ENCODE results near the gene NFE2.
"Not testable (repeated sequence)": the region's sequence is repeated elsewhere in the genome, so short reads cannot be mapped to it uniquely, and the experiment has no call there.

Gene NFE2

DNA sequence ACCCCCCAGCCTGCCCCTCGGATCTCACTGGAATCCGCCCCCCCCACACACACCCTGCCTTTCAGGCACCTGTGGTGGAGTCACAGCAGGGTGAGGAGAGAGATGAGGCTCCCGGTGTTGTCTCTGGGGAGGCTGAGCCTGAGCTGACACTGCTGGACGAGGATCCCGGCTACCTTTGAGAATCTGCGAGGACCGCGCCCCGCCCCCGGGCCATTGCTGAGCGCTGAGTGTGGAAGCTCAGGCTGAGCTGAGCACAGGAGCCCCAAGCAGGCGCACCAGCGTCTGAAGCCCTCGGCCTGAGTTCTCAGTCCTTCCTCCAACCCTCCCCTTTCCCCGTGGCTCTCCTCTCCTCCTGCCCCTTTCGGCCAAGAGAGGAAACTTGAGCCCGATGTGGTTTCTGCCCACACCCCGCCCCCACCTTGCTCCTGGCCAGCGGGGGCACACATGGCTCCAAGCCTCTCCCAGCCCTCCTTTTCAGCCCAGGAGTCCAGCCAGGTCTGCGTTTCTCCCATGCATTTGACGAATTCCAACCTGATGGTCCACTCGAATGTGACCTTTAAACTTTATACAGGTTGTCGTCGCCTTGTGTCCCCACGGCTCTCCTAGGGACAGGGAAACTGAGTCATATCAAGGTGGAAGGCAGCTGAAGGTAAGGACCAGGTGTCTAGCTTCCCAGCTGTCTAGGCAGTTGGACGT, at the start of gene NFE2:
Gene NFE2, minus strand, starts transcription at position 284 of the 696 bp plus-strand sequence. CDS start 5,767 bp downstream, outside the sequence.
- DNase-seq (ENCODE audit: low spot score) = no peak

DNA sequence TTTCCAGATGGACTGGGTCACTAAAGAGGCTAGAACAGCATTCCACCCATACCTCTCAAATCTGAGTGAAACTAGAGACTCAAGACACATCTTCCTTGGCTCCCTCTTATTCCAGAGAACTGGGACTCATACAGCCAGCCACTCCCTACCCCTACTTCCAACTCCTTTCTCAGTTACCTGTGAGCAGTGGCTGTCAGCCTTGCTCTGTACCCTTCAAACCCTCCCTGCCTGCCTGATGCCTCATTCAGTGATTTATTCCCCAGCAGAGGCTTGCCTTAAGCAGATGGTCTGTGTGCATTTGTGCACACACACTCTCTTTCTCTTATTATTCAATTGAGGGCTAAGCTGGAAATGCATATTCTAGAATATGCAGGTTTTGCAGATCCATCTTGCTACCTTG, 48.9 kb upstream of the NFE2 start:
- DNase-seq (ENCODE audit: low spot score) = no peak

DNA sequence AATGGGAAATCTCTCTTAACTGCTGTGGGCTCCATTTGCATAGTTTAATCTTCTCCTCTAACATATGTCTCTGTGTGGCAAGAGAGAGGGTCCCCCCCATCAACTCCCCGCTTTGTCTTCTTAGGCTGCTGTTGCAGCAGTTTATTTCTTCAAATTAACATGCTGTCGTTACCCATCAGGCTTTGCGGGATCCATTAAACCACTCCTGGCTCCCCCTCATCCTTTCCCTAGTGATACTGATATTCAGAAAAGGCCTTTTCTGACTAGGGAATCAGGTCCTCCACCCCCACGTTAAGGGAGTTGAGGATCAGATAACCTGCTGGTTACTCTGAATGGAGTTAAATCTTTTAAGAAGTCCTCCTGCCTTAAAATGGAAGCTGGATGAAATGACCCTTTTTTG, 48.2 kb upstream of the NFE2 start:
- no peak for DNase-seq (ENCODE audit: low spot score)

DNA sequence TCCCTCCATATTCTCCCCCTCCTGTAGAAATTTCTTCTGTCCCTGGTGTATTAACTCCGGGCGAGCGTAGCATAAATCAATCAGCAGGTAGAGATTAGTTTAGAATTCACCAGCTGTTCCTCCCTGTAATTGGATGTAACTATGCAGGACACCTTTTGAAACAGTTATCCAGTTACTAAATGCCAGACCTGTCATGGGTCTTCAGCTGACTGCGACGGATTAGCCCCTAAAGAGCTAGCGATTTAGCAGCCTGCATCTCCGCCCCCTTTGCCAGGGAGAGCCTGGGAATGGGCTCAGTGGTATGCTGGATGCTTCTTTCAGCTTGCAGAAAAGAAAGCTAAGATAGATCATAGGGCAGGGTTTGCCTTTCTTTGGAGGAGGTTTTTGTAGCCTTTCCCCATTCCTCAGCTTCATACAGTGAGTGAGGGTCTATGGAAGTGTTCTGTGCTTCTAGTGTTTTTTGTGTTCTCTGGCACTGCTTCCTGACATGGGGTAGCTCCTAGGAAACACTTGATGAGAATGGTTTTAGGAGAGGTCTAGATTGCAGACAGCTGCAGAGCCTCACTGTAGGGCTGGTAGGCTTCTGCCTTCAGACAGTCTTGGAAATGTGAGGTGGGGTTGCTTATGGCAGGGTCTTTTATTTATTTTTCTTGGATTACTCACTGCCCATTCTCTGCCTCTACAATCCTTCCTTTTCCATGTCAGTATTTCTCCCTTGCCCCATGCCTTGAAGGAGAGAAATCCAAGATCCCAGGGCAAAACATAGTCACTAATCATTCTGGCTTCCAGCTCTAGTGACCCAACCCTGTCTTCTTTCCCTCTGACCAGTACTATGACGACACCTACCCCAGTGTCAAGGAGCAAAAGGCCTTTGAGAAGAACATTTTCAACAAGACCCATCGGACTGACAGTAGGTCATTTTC, 40.8 kb upstream of the NFE2 start:
- no peak for DNase-seq (ENCODE audit: low spot score)

DNA sequence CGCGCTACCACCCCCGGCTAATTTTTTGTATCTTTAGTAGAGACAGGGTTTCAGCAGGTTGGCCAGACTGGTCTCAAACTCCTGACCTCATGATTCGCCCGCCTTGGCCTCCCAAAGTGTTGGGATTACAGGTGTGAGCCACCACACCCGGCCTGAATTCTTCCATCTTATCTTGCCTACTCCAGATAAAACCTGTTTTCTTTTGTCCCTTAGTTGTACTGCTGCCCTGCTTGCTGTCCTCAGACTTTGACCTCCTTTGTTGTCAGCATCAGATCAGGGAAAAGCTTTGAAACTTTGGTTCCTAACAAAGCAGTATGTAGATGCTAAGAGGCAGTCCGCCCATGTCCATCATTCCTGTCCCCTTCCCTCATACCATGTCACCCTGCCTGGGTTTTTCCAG, 40.0 kb upstream of the NFE2 start:
- no peak for DNase-seq (ENCODE audit: low spot score)

DNA sequence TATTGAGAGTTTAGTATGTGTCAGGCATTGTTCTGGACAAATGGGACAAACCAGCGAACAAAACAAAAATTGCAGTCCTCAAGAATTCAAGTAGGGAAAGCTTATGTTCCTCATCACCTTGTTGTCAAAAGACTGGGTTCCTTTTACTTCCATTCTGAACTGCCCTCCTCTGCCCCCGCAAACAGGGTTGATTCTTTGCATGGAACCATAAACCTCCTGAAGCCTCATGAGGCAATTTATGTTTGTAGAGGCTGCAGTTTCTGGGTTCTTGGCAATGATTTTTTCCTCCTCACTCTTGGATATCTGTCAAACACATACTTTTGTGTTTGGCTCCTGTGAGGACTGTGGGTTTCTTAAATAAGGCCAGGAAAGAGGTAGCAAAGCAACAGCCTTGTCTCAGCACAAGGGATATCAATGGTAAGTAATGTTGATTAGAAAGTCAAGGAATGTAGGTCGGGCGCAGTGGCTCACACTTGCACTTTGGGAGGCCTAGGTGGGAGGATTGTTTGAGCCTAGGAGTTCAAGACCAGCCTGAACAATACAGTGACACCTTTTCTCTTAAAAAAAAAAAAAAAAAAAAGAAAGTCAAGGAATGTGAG, 38.0 kb upstream of the NFE2 start:
- no peak for DNase-seq (ENCODE audit: low spot score)

DNA sequence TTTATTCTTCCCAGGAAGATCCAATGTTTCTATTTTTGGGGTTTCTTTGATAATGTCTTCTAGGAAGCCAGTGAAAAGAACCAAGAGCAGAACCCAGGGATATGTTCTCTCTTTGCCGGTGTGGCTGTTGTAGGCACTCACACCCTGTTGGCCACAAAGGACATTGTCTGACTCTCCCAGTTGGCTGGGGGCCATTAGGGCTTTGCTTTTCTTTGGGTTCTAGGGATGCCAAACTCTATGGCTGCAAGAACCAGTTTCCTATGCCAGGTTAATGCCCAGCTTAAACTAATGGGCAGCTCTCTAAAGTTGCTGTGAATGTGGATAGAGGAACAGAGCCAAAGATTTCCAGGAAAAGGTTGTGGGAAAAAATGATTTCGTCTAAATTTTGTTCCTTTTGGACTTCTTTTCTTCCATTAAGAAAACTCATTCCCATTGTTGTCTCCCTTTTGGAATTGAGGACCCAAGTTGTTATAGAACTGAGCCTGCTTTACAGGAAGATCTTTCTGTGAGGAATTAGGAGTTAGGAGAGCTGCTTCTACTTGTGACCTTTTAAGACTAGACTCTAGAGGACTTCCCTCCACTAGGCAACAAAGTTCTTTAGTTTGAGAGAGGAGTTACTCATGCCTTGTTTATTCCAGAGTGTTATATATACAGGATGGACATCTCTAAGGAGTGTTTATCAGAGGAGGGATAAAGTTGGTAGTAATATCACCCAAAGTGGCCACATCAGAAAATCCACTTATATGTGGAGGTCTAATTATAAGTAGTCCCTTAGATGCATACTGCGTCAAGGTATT, 37.2 kb upstream of the NFE2 start:
- DNase-seq (ENCODE audit: low spot score) = no peak

DNA sequence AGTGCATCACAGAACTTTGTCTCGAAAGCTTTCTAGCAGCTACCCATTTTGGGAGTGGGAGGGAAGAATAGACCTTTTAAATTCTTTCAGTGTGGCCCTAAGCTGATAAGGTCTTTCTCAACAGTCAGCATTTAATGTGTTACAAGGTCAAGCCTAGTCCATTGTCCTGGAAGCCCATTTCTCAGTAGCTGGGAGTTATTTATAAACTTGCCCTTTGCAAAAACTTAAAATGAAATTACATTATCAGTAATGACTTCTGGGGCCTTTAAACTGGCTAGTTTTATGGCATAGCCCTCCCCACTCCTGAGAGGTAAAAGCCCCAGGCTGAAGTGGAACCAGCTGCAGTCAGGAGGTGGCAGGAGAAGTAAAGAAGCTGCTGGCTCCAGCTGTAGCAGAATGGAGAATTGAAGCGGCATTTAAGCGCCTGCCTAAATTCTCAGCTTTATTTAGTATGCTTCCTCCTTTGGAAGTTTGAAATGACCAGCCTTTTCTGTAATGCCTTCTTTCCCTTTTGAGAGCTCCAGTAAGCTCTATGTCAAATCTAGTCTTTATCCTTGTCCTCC, 36.5 kb upstream of the NFE2 start:
- DNase-seq (ENCODE audit: low spot score) = no peak

DNA sequence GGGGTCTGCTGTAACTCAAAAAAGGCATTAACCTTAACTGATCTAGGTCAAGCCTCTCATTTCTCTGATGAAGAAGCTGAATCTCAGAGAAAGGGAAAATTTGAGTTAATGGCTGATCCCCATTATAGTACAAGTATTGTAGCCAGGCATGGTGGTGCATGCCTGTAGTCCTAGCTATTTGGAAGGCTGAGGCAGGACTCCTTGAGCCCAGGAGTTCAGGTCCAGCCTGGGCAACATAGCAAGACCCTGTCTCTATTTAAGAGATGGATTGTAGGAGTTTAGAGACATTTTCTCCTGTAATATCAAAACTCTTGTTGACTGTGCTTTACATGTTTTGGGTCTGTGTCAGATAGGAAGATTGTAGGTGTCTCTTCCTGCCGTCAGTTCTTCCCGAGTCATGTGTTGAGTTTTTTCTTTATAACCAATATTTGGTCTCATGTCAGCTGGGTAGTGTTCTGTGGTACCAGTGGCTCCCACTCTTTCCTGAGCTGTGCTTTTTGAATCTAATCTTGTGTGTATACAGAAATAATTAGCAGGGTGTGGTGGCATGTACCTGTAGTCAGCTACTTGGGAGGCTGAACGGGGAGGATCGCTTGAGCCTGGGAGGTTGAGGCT, 32.7 kb upstream of the NFE2 start:
- no peak for DNase-seq (ENCODE audit: low spot score)

DNA sequence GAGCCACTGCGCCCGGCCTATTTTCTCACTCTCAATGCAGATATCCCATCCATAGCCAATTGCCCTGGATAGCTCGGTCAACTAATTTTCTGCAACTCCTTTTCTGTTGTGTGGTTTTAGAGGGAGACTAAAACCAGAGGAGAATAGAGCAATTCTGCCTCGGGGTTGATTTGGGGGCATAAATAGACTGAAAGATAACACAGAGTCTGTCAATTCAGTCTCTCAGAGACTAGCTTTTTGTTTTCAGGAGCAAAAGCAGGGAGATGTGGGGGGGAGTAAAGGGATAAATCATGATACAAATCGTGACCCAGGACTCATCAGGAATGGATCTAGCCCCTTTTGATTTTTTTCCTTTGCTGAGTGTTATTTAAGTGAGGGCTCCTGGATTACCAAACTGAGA, 30.6 kb upstream of the NFE2 start:
- no peak for DNase-seq (ENCODE audit: low spot score)

DNA sequence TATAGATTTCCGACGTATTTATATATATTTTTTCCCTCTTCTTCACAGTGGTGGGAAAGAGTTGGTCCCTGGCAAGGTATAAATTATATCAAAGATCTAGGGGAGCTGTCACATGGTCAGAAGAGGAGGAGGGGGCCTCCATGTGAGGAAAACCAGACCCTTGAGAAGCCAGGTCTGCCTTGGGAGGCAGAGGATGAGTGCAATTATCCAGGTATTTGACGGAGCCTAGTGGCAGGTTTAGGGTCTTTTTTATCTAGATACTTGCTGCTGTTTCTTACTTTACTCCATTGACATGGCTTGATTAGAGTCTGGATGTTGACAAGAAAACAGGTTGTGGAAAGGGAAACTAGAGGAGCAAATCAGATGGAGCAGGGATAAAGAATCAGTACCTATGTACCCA, 29.6 kb upstream of the NFE2 start:
- no peak for DNase-seq (ENCODE audit: low spot score)

DNA sequence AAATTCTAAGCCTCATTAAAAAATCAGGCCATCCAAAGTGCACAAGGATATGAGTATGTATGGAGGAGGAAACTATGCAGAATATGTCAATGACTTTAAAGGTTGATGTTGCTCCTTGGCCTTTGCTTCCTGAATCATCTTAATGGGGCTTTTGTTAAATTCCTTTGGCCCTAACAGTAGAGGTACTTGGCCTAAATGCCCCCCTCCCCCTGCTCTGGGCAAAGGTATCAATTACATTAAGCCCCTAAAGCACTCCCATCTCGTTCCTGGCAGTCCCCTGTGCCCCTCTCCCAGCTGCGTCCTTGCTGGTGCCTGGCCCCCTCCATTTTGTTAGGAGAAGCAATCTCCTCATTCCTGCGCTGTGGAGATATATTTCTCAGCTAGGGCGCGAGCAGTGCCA, 28.9 kb upstream of the NFE2 start:
- no peak for DNase-seq (ENCODE audit: low spot score)

DNA sequence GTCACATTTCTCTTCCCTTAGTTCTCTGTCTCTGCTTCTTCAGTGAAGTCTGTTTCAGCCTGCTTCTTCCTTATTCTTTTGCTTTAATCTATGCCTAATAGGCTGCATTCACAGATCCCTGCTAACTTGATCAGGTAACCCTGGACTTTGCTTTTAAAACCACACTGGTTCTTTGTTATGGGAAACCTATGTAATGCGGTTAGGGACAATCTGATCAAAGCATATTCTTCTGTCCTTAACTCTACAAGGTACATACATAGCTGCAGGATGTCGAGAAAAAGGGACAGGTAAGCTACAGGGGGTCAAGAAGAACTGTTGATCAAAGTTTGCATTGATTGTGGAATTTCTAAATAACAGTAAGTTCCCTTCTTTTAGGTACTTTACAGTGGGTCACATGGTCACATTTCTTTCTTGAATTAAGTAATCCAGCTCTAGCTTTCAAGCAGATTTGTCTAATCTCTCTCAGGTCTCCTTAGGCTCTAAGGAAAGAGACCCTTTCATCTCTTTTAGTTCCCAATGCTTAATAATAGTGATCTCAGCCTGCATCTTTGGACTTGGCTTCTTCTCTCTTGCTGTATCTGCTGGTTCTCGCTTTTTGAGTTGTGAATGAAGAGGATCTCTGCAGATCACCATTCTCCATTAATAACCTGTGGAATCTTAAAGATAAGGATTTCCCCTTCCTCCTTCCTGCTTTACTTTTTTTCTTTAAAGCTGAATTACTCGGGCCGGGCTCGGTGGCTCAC, 28.0 kb upstream of the NFE2 start:
- DNase-seq (ENCODE audit: low spot score) = no peak

DNA sequence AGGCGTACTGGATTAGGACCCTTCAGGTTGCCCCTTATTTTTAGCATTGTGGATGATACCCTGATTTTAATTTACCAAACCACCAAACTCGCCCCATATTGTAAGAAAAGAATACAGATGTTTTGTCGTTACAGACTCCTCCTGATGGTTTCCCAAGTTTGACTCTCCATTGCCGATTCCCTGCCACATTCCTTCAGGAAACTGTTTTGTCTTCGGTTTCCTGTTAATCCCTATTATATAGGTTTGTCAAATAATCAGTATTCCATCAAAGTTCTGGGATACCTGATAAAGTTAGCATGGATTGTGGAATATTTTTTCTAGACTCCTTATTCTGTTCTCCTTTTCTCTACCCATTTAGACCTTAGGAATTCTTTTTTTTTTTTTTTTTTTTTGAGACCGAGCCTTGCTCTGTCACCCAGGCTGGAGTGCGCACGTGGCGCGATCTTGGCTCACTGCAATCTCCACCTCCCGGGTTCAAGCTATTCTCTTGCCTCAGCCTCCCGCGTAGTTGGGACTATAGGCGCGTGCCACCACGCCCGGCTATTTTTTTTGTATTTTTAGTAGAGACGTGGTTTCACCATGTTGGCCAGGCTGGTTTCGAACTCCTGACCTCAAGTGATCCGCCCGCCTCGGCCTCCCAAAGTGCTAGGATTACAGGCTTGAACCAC, 24.8 kb upstream of the NFE2 start:
- not testable (repeated sequence) for DNase-seq (ENCODE audit: low spot score)

DNA sequence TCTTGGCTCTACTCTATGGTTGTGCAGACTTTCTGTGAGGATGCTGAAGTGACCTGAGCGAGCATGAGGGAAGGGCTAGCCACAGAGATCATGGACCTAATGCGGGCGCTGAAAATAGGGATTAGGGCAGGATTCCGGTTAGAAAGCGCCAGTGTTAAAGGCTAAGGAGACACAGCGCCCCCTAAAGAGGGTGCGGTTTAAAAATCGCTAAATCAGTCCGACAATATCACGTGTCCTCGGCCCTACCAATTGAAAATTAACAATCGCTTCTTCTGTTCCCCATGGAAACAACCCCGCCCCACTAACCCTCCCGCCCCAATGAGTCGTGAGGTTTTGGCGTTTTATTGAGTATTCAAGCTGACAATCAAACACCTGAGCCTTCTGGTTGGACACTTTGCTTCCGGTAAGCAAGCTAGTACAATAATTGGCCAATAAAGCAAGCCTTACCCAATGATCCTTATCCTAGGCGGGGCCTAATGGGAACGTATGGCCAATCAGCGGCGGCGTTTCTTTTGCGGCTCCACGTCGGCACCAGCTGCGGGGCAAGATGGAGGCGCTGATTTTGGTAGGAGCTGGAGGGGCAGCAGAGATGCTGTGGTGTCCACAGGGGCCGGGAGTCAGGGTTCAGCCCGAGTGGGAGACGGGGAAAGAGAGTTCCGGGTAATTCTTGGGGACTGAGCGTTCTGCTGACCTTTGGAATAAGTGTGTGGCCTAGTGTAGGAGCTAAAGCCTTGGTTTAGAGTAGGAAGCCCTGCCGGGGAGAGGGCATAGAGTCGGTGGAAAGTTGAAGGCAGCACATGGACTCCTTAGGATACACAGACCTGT, 24.0 kb upstream of the NFE2 start, which contains the start of gene COPZ1:
Gene COPZ1, plus strand, starts transcription at position 515 of the 825 bp plus-strand sequence. Its CDS starts 33 bp downstream, at position 548.
- peak; percentile 95 for DNase-seq (ENCODE audit: low spot score)

DNA sequence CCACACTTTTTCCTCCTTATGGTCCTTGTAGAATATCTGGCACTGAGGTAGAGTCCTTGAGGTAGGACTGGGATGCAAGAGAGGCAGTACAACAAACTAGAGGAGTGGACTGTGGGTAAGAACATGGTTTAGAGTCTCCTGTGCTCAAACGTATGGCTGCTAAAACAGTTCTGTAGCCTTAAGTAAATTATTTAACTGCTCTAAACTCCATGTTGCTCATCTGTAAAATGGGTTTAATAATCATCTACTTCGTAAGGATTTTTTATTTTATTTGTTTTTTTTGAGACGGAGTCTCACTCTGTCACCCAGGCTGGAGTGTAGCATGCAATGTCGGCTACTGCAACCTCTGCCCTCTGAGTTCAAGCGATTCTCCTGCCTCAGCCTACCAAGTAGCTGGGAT, 20.5 kb upstream of the NFE2 start:
- DNase-seq (ENCODE audit: low spot score) = no peak

DNA sequence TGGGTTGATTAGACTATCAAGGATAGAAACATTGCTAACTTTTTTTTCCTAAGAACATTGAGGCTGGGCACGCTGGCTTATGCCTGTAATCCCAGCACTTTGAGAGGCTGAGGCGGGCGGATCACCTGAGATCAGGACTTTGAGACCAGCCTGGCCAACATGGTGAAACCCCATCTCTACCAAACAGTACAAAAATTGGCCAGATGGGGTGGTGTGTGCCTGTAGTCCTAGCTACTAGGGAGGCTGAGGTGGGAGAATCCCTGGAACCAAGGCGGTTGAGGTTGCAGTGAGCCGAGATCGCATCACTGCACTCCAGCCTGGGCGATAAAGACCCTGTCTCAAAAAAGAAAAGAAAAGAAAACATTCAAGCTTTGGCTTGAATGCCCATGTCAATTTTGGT, 11.5 kb upstream of the NFE2 start:
- DNase-seq (ENCODE audit: low spot score) = not testable (repeated sequence)

DNA sequence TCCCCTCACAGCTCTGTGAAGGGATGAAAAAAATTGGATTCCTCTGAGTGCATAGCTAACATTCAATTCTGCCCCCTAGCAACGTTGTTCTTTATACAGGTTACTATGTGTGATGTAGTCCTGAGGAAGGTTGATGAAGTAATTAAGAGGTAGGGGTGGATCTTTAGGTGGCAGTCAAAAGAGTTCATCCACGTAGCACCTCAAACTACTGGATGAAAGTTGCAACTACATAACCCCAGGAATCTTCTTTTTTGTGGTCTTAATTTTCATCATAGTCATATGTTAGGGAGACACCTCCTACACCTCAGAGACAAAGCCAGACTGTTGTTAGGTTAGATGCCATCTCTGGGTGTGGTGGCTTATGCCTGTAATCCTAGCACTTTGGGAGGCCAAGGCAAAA, 10.2 kb upstream of the NFE2 start:
- no peak for DNase-seq (ENCODE audit: low spot score)
